H1 (cell line): ENCODE data around the gene TADA2B. TPM values are rescaled to one million over a fixed set of nuclear protein-coding genes. Genes with fewer than 3 reads are reported as not detected.

Source experiments
- CTCF ChIA-PET: fragments of 300-600 bp; sonication (Branson Sonifier 250); formaldehyde crosslinking; loops from one replicate; lab custom pipeline; 2021; ENCODE audit not compliant: partially characterized antibody; lab: Charles Lee
- POLR2A ChIA-PET: fragments of 300-600 bp; sonication (Branson Sonifier 250); formaldehyde crosslinking; loops from one replicate; lab custom pipeline; 2021; ENCODE audit warnings: inconsistent platforms; ENCODE audit not compliant: partially characterized antibody; lab: Charles Lee
- DNase-seq, 2 experiments: peaks; one replicate each; pipeline versions ENCODE4 v3.0.0 to v3.0.0-alpha.2; 2010 to 2022; ENCODE audit warnings: low spot score in 2 of 2, low read depth in 1 of 2, mixed read lengths in 1 of 2
- FAIRE-seq: peaks from 2 replicates; lab custom pipeline; 2011; peaks lifted over from hg19 to GRCh38; lab: Jason Lieb, UNC
- H2AFZ ChIP-seq: 2 replicates; pipeline ENCODE4 v1.8.1; 2012; ENCODE audit warnings: low read length, inconsistent platforms
- H2AK5ac ChIP-seq: 2 replicates; pipeline ENCODE4 v1.6.1; 2013; ENCODE audit warnings: low read depth, low read length
- H2BK120ac ChIP-seq: replicated peaks from 2 replicates; pipeline ENCODE3; 2013; ENCODE audit warnings: low read depth, low read length, inconsistent platforms
- H2BK12ac ChIP-seq: 2 replicates; pipeline ENCODE4 v1.6.1; 2013; ENCODE audit warnings: low read depth, low read length
- H2BK15ac ChIP-seq: 2 replicates; pipeline ENCODE4 v1.6.1; 2013; ENCODE audit warnings: low read length
- H2BK20ac ChIP-seq: 2 replicates; pipeline ENCODE4 v1.6.1; 2013; ENCODE audit warnings: low read length
- H2BK5ac ChIP-seq: 2 replicates; pipeline ENCODE4 v1.6.1; 2013; ENCODE audit warnings: low read depth, low read length
- H3K14ac ChIP-seq: 2 replicates; pipeline ENCODE4 v1.6.1; 2013; ENCODE audit warnings: inconsistent platforms; ENCODE audit not compliant: insufficient read length
- H3K18ac ChIP-seq: 2 replicates; pipeline ENCODE4 v1.6.1; 2013; ENCODE audit warnings: low read length; ENCODE audit errors: extremely low read depth
- H3K23ac ChIP-seq: 2 replicates; pipeline ENCODE4 v1.6.1; 2013; ENCODE audit warnings: inconsistent platforms; ENCODE audit not compliant: insufficient read length
- H3K23me2 ChIP-seq: 2 replicates; pipeline ENCODE4 v1.6.1; 2013; ENCODE audit warnings: low read depth, low read length
- H3K27ac ChIP-seq: 2 replicates; pipeline ENCODE4 v1.6.1; 2011; ENCODE audit warnings: low read depth, low read length, inconsistent platforms
- H3K27me3 ChIP-seq, 4 experiments: replicated peaks in 1 of 4; 1 replicate in 1 of 4; 2 replicates in 3 of 4; pipeline versions ENCODE4 v1.6.1 to v1.8.1; 2011 to 2013; ENCODE audit warnings: low read length in 3 of 4, mild to moderate bottlenecking in 3 of 4, inconsistent platforms in 2 of 4, mixed read lengths in 2 of 4, moderate library complexity in 1 of 4; ENCODE audit not compliant: control insufficient read depth in 3 of 4, insufficient read depth in 3 of 4; ENCODE audit errors: extremely low read depth in 1 of 4
- H3K36me3 ChIP-seq, 4 experiments: 2 replicates each; pipeline versions ENCODE4 v1.6.1 to v1.8.1; 2011 to 2013; ENCODE audit warnings: mild to moderate bottlenecking in 4 of 4, low read length in 3 of 4, moderate library complexity in 2 of 4, control low read depth in 1 of 4, inconsistent platforms in 1 of 4; ENCODE audit not compliant: insufficient read depth in 4 of 4, control insufficient read depth in 2 of 4
- H3K4ac ChIP-seq: replicated peaks from 2 replicates; pipeline ENCODE3; 2013; ENCODE audit warnings: low read length, low read depth, mixed read lengths, inconsistent platforms; ENCODE audit not compliant: insufficient read length
- H3K4me1 ChIP-seq, 4 experiments: replicated peaks in 1 of 4; 1 replicate in 1 of 4; 2 replicates in 3 of 4; pipeline versions ENCODE4 v1.6.1 to v1.8.1; 2011 to 2013; ENCODE audit warnings: low read length in 3 of 4, inconsistent platforms in 2 of 4, mixed read lengths in 1 of 4; ENCODE audit not compliant: insufficient read depth in 4 of 4, control insufficient read depth in 3 of 4
- H3K4me2 ChIP-seq, 2 experiments: 2 replicates each; pipeline versions ENCODE4 v1.6.1 to v1.8.1; 2011 to 2013; ENCODE audit warnings: low read depth in 2 of 2, low read length in 2 of 2, control low read depth in 1 of 2, inconsistent platforms in 1 of 2, mild to moderate bottlenecking in 1 of 2; ENCODE audit not compliant: insufficient read depth in 1 of 2
- H3K4me3 ChIP-seq, 4 experiments: fragments of 200-600, 300-600 bp in 1 of 4; sonication (generic), shearing (Covaris generic), sonication (Bioruptor Twin) in 1 of 4; 2 replicates each; pipeline versions ENCODE4 v1.5.1 to v1.8.1; 2011 to 2016; ENCODE audit warnings: low read length in 4 of 4, low read depth in 3 of 4, control low read depth in 2 of 4, inconsistent platforms in 2 of 4, mild to moderate bottlenecking in 2 of 4, mixed read lengths in 1 of 4, moderate library complexity in 1 of 4; ENCODE audit not compliant: insufficient read depth in 2 of 4; ENCODE audit errors: extremely low read depth in 1 of 4
- H3K56ac ChIP-seq: replicated peaks from 2 replicates; pipeline ENCODE3; 2013; ENCODE audit warnings: low read depth, mild to moderate bottlenecking, mixed read lengths, low read length, inconsistent platforms; ENCODE audit not compliant: insufficient read length
- H3K79me1 ChIP-seq: 2 replicates; pipeline ENCODE4 v1.6.1; 2013; ENCODE audit warnings: low read depth, low read length, control low read depth
- H3K79me2 ChIP-seq, 2 experiments: 2 replicates each; pipeline versions ENCODE4 v1.6.1 to v1.8.1; 2012 to 2013; ENCODE audit warnings: low read length in 2 of 2, mild to moderate bottlenecking in 2 of 2, inconsistent platforms in 1 of 2; ENCODE audit not compliant: insufficient read depth in 2 of 2, control insufficient read depth in 1 of 2
- H3K9ac ChIP-seq, 4 experiments: replicated peaks in 1 of 4; 1 replicate in 1 of 4; 2 replicates in 3 of 4; pipeline versions ENCODE4 v1.6.1 to v1.8.1; 2011 to 2013; ENCODE audit warnings: low read depth in 3 of 4, low read length in 3 of 4, control low read depth in 2 of 4, mild to moderate bottlenecking in 2 of 4, moderate library complexity in 2 of 4, inconsistent platforms in 1 of 4; ENCODE audit errors: extremely low read depth in 1 of 4
- H3K9me3 ChIP-seq, 2 experiments: 2 replicates each; pipeline versions ENCODE4 v1.6.1 to v1.8.1; 2012 to 2013; ENCODE audit warnings: mild to moderate bottlenecking in 2 of 2, moderate library complexity in 2 of 2, control low read depth in 1 of 2, inconsistent platforms in 1 of 2, low read depth in 1 of 2, low read length in 1 of 2, mixed read lengths in 1 of 2; ENCODE audit not compliant: insufficient read depth in 2 of 2
- H4K20me1 ChIP-seq, 2 experiments: replicated peaks in 1 of 2; 2 replicates each; pipeline versions ENCODE3 to v1.8.1; 2011 to 2013; ENCODE audit warnings: inconsistent platforms in 2 of 2, low read length in 2 of 2, mild to moderate bottlenecking in 1 of 2; ENCODE audit not compliant: insufficient read depth in 2 of 2, control insufficient read depth in 1 of 2
- H4K5ac ChIP-seq: 2 replicates; pipeline ENCODE4 v1.6.1; 2013; ENCODE audit warnings: low read length, low read depth, mixed read lengths, inconsistent platforms; ENCODE audit not compliant: insufficient read length
- H4K8ac ChIP-seq: 2 replicates; pipeline ENCODE4 v1.8.0; 2013; ENCODE audit warnings: mild to moderate bottlenecking, moderate library complexity, low read length, inconsistent platforms; ENCODE audit not compliant: insufficient read depth; ENCODE audit errors: extremely low read depth
- H4K91ac ChIP-seq: replicated peaks from 2 replicates; pipeline ENCODE3; 2013; ENCODE audit warnings: low read length, mixed read lengths, inconsistent platforms; ENCODE audit not compliant: insufficient read length
- ATF2 ChIP-seq: IDR thresholded peaks from 2 replicates; pipeline ENCODE4 v1.6.1; 2012; ENCODE audit warnings: low read length, inconsistent platforms
- BACH1 ChIP-seq: IDR thresholded peaks from 2 replicates; pipeline ENCODE4 v1.6.1; 2012; ENCODE audit warnings: low read length, improper control_type of control experiment
- CBX5 ChIP-seq: fragments of 300-800, 300-1000 bp; sonication (generic); IDR thresholded peaks from 2 replicates; pipeline ENCODE4 v1.7.1; 2016; ENCODE audit warnings: antibody characterized with exemption, low read length, low read depth
- CEBPB ChIP-seq: IDR thresholded peaks from 2 replicates; pipeline ENCODE4 v1.6.1; 2012; ENCODE audit warnings: low read depth, low read length
- CHD1 ChIP-seq: IDR thresholded peaks from 2 replicates; pipeline ENCODE4 v1.6.1; 2012; ENCODE audit warnings: low read depth, low read length, improper control_type of control experiment
- JUND ChIP-seq: IDR thresholded peaks from 2 replicates; pipeline ENCODE4 v1.6.1; 2011; ENCODE audit warnings: mild to moderate bottlenecking, improper control_type of control experiment, low read length
- KDM5A ChIP-seq: fragments of 200-600 bp; IDR thresholded peaks from 2 replicates; pipeline ENCODE4 v1.7.1; 2012; ENCODE audit warnings: mild to moderate bottlenecking, low read length, inconsistent platforms, mixed read lengths
- NANOG ChIP-seq: IDR thresholded peaks from 2 replicates; pipeline ENCODE4 v1.6.1; 2011; ENCODE audit warnings: low read length, low read depth, mild to moderate bottlenecking, inconsistent platforms; ENCODE audit not compliant: insufficient read depth, poor library complexity, severe bottlenecking
- SP2 ChIP-seq: IDR thresholded peaks from 2 replicates; pipeline ENCODE4 v1.6.1; 2012; ENCODE audit warnings: mild to moderate bottlenecking, low read length, inconsistent platforms
- SP4 ChIP-seq: IDR thresholded peaks from 2 replicates; pipeline ENCODE4 v1.6.1; 2012; ENCODE audit warnings: low read length, inconsistent platforms
- SUZ12 ChIP-seq: fragments of 200-600 bp; sonication (generic); IDR thresholded peaks from 2 replicates; pipeline ENCODE4 v1.6.1; 2012; ENCODE audit warnings: mild to moderate bottlenecking, inconsistent platforms, low read length, moderate library complexity, mixed read lengths
- TCF12 ChIP-seq: IDR thresholded peaks from 2 replicates; pipeline ENCODE4 v1.6.1; 2011; ENCODE audit warnings: low read depth, mild to moderate bottlenecking, low read length
- WGBS, 2 experiments: shearing (Covaris generic) in 1 of 2; methylation state at CpG; one replicate each; pipeline versions ENCODE4 v1.1.6 to v1.1.7; 2013 to 2015; ENCODE audit warnings: low lambda C conversion rate in 2 of 2, mixed read lengths in 2 of 2, inconsistent platforms in 1 of 2, low coverage in 1 of 2, missing lambda C conversion rate in 1 of 2; ENCODE audit not compliant: insufficient replicate concordance in 2 of 2, insufficient coverage in 1 of 2, insufficient read length in 1 of 2; ENCODE audit errors: extremely low coverage in 1 of 2, missing lambda C conversion rate in 1 of 2; 5-methylcytosine and 5-hydroxymethylcytosine counted together
- polyA plus RNA-seq, 7 experiments: library from polyadenylated mRNA; depleted of rRNA in 3 of 7; stranded (reverse) in 5 of 7; unstranded in 2 of 7; fragments of >200 nt in 5 of 7; fragments of 200-250 nt in 2 of 7; gene quantifications; 1 replicate in 5 of 7; 2 replicates in 1 of 7; 4 replicates in 1 of 7; pipeline versions ENCODE4 v1.2.1 to v1.2.3, GENCODE V29; 2011 to 2013; ENCODE audit warnings: missing spikeins in 2 of 7, mixed read lengths in 2 of 7
- total RNA-seq: library from RNA; stranded (reverse); fragmentation: NEBNext Ultra II Directional; extraction: Animal tissue kit (Norgen Biotek cat#: 25700); gene quantifications from 2 replicates; pipeline ENCODE4 v1.2.1, GENCODE V29; 2021

TADA2B gene
- total and polyA plus RNA-seq, 2 of the 8 experiments (the other 6 are each of a cell fraction or from before 2014, with no cell fraction given) = 5.7 to 12.1 TPM

- no peak overlapping the region for H2AFZ ChIP-seq
- POLR2A ChIA-PET = interaction anchor here (1.3 kb wide), 1 partner anchor 414 kb away, joined by 4 read pairs; no protein-coding TSS in a partner anchor
- no peak overlapping the region for H2BK12ac ChIP-seq
- H4K8ac ChIP-seq = no peak overlapping the region; the same call in 1 of the 2 replicates
- no peak overlapping the region for H2BK20ac ChIP-seq
- peak overlapping the region in 1 of 2 experiments; percentile 88; a peak in 1 of 4 replicates for H3K4me2 ChIP-seq
- no peak overlapping the region for H4K5ac ChIP-seq
- 79% methylated on average over 5 of the region's 7 CpGs; no CpG with 5 or more reads in 1 of the 2 experiments for WGBS, 2 experiments
- no peaks in the 10 kb centered on the region for H3K9me3 ChIP-seq
- CTCF ChIA-PET = interaction anchor here (0.6 to 2.4 kb wide), 8 partner anchors 9 to 430 kb away, joined by 3 to 6 read pairs (median 4); no protein-coding TSS in a partner anchor
- H3K27me3 ChIP-seq = peaks cover 2 to 20% (median 17%) of the 10 kb centered on the region in 4 experiments
- no peak overlapping the region for H2AK5ac ChIP-seq
- no peaks in the 10 kb centered on the region for H3K36me3 ChIP-seq
- H2BK15ac ChIP-seq = no peak overlapping the region
- H3K14ac ChIP-seq = no peak overlapping the region
- no peak for TF ChIP-seq BACH1
- TF ChIP-seq JUND = no peak
- TF ChIP-seq CHD1 = no peak
- TF ChIP-seq SUZ12 = no peak
- no peak for TF ChIP-seq KDM5A
- TF ChIP-seq NANOG = no peak
- no peak for TF ChIP-seq SP4
- TF ChIP-seq CEBPB = no peak
- TF ChIP-seq TCF12 = no peak
- no peak for TF ChIP-seq ATF2
- no peak for TF ChIP-seq SP2
- no peak for TF ChIP-seq CBX5
- no peak overlapping the region for H3K18ac ChIP-seq
- H2BK120ac ChIP-seq = no peak overlapping the region
- H3K4me3 ChIP-seq = no peak overlapping the region
- H2BK5ac ChIP-seq = no peak overlapping the region
- H3K27ac ChIP-seq = no peak overlapping the region
- no peak overlapping the region for H3K56ac ChIP-seq
- DNase-seq (no peak), FAIRE-seq (no peak)
- no peak overlapping the region for H3K23ac ChIP-seq
- peaks cover 0 to 12% (median 9%) of the 10 kb centered on the region in 4 experiments; a peak in 6 of 7 replicates for H3K4me1 ChIP-seq
- H3K9ac ChIP-seq = no peak overlapping the region
- H3K79me2 ChIP-seq = no peaks in the 10 kb centered on the region
- H3K4ac ChIP-seq = no peak overlapping the region
- no peak overlapping the region for H4K91ac ChIP-seq
- no peaks in the 10 kb centered on the region for H4K20me1 ChIP-seq
- H3K23me2 ChIP-seq = peaks cover 12% of the 10 kb centered on the region; the same call in 1 of the 2 replicates
- H3K79me1 ChIP-seq = no peaks in the 10 kb centered on the region
Measured at GRCh38 chr4:7104366-7105031, 61.3 kb downstream of the TADA2B start.
